Heart left ventricle (tissue), 13 donors: ENCODE data around the gene ASPSCR1.

Experiments used
- CTCF ChIP-seq, 12 donors: fragments of 200-600 bp; sonication (generic) in 4 of 12; IDR thresholded peaks; one replicate each; pipeline versions ENCODE4 v1.5.0 to v1.8.0; 2018 to 2022; ENCODE audit warnings: antibody characterized with exemption in 12 of 12, mild to moderate bottlenecking in 5 of 12
- POLR2A ChIP-seq, 2 donors: fragments of 450-650 bp; IDR thresholded peaks; one replicate each; pipeline ENCODE4 v1.6.1; 2017; ENCODE audit warnings: antibody characterized with exemption in 2 of 2, mild to moderate bottlenecking in 2 of 2, moderate library complexity in 2 of 2
- donor health status: ischemic (EF 13 %, LVEDD 7.1; RV severe dilation, severe dysfunction).
- donor health status: DM: no; HTN: yes; CAD: no.
- donor health status: DM: no; HTN: no; CAD: no.
- donor health status: ischemic (EF 25% LVEDD 6.9; RV normal size, moderate dysfunction).
- donor health status: ischemic (EF 25% LVEDD 5.7; RV mildly dilated, moderate dysfunction).
- donor health status: ischemic (EF 35%, LVEDD 5.7; RV mildly dilated, moderate dysfunction).
- donor health status: nonischemic (EF 11% LVEDD 7.7; RV severe dilation, severe dysfunction).
- donor health status: DM: yes; HTN: yes; CAD: no.
- donor health status: PGD.
- donor health status: ischemic (EF 29% LVEDD 5.4; RV normal size, mild dysfunction).
- donor health status: nonischemic (EF 23%, LVEDD 6.1; RV moderate dilation, normal function).

DNA sequence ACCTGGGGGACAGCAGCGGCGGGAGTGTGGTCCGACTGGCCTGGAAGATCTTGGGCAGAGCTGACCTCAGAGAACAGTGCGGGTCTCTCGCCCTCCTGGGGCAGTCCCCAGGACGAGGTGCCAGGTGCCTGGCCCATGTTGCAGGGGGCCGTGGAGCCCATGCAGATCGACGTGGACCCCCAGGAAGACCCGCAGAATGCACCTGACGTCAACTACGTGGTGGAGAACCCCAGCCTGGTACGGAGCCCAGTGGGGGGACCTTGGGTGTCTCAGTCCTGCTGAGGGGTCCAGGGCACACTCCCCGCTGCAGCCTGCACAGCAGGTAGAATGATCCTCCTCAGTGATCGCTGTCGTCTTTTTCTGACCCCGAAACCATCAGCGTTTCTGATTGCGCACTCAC, 75.7 kb downstream of the ASPSCR1 start:
- TF ChIP-seq CTCF (IDR thresholded peaks at IDR 0.05) (no peak), POLR2A (IDR thresholded peaks at IDR 0.05) (no peak)
